Karpas-422 (cell line): ENCODE data around the gene KRT6A. TPM values are rescaled to one million over a fixed set of nuclear protein-coding genes. Genes with fewer than 3 reads are reported as not detected.
"Not testable (repeated sequence)": the region's sequence is repeated elsewhere in the genome, so short reads cannot be mapped to it uniquely, and the experiment has no call there.

Source experiments
- DNase-seq: peaks from one replicate; pipeline ENCODE4 v3.0.0-alpha.2; 2015
- H2AFZ ChIP-seq: fragments of 200-600 bp; sonication (generic); 2 replicates; pipeline ENCODE4 v1.6.1; 2014; ENCODE audit warnings: antibody characterized with exemption, low read length, mixed read lengths
- H3K27ac ChIP-seq: fragments of 200-600 bp; sonication (generic); 2 replicates; pipeline ENCODE4 v1.5.1; 2014; ENCODE audit warnings: mild to moderate bottlenecking, low read length, moderate library complexity
- H3K27me3 ChIP-seq: fragments of 200-600 bp; sonication (generic); 2 replicates; pipeline ENCODE4 v1.6.1; 2014; ENCODE audit warnings: low read length, mixed read lengths
- H3K36me3 ChIP-seq: fragments of 200-600 bp; sonication (generic); 2 replicates; pipeline ENCODE4 v1.6.1; 2014; ENCODE audit warnings: low read length, mixed read lengths; ENCODE audit not compliant: insufficient read depth
- H3K4me1 ChIP-seq: fragments of 200-600 bp; sonication (generic); 2 replicates; pipeline ENCODE4 v1.6.1; 2014; ENCODE audit warnings: mild to moderate bottlenecking, low read length, mixed read lengths
- H3K4me2 ChIP-seq: fragments of 200-600 bp; sonication (generic); 2 replicates; pipeline ENCODE4 v1.6.1; 2014; ENCODE audit warnings: low read length, low read depth, mild to moderate bottlenecking; ENCODE audit not compliant: poor library complexity, severe bottlenecking
- H3K4me3 ChIP-seq: fragments of 200-600 bp; sonication (generic); 2 replicates; pipeline ENCODE4 v1.5.1; 2014; ENCODE audit warnings: mild to moderate bottlenecking, antibody characterized with exemption, low read length, mixed read lengths
- H3K79me2 ChIP-seq: fragments of 200-600 bp; sonication (generic); 2 replicates; pipeline ENCODE4 v1.6.1; 2014; ENCODE audit warnings: mild to moderate bottlenecking, low read length, mixed read lengths
- H3K9ac ChIP-seq: fragments of 200-600 bp; sonication (generic); 2 replicates; pipeline ENCODE4 v1.6.0; 2014; ENCODE audit warnings: low read length
- H3K9me2 ChIP-seq: fragments of 200-600 bp; sonication (generic), shearing (Covaris generic); replicated peaks from 2 replicates; pipeline ENCODE4 v1.6.0; 2014; ENCODE audit warnings: mild to moderate bottlenecking, low read length, moderate library complexity; ENCODE audit not compliant: insufficient read depth
- H3K9me3 ChIP-seq: fragments of 300-700, 200-600 bp; sonication (generic); 2 replicates; pipeline ENCODE4 v1.6.1; 2014; ENCODE audit warnings: low read length, mixed read lengths
- H4K20me1 ChIP-seq: fragments of 200-600 bp; sonication (generic); 2 replicates; pipeline ENCODE4 v1.6.1; 2014; ENCODE audit warnings: mild to moderate bottlenecking, antibody characterized with exemption, low read length, low read depth; ENCODE audit not compliant: insufficient read depth
- total RNA-seq: library from RNA; depleted of rRNA; stranded (reverse); fragments of >200 nt; shearing (Covaris generic); gene quantifications from 2 replicates; pipeline ENCODE4 v1.2.3, GENCODE V29; 2014; ENCODE audit warnings: low replicate concordance

KRT6A gene
- total RNA-seq, 1 experiment from 2014 or later: not detected

DNA sequence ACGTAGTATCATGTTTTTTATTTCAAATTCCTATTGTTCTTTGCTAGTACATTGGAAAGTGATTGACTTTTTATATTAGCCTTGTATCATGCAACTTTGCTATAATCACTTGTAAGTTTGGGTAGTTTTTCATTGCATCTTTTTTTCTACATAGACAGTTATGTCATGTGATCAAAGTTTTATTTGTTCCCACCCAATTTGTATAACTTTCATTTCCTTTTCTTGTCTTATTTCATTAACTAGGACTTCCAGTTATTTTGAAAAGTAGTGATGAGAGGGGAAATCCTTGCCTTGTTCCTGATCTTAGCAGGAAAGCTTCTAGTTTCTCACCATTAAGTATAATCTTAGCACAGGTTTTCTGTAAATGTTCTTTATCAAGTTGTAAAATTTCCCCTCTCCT is 9.8 kb upstream of the KRT6A start:
- no peak overlapping the region for H3K4me2 ChIP-seq
- H3K4me1 ChIP-seq: no peaks in the 10 kb centered on the region
- no peaks in the 10 kb centered on the region for H4K20me1 ChIP-seq
- H3K9me2 ChIP-seq: no peaks in the 10 kb centered on the region
- H3K9ac ChIP-seq: no peak overlapping the region
- no peak overlapping the region for H2AFZ ChIP-seq
- no peak overlapping the region for H3K27ac ChIP-seq
- H3K4me3 ChIP-seq: no peak overlapping the region
- no peaks in the 10 kb centered on the region for H3K36me3 ChIP-seq
- H3K79me2 ChIP-seq: no peaks in the 10 kb centered on the region
- H3K9me3 ChIP-seq: no peaks in the 10 kb centered on the region
- DNase-seq: no peak
- no peaks in the 10 kb centered on the region for H3K27me3 ChIP-seq

- H4K20me1 ChIP-seq: no peaks in the 10 kb centered on the region
- no peak overlapping the region for H3K4me2 ChIP-seq
- H3K9me2 ChIP-seq: no peaks in the 10 kb centered on the region
- no peak overlapping the region for H3K4me3 ChIP-seq
- no peak for DNase-seq
- H3K27ac ChIP-seq: no peak overlapping the region
- peaks cover 6% of the 10 kb centered on the region for H3K4me1 ChIP-seq
- no peaks in the 10 kb centered on the region for H3K79me2 ChIP-seq
- H3K27me3 ChIP-seq: no peaks in the 10 kb centered on the region
- no peak overlapping the region for H2AFZ ChIP-seq
- H3K9me3 ChIP-seq: no peaks in the 10 kb centered on the region
- H3K9ac ChIP-seq: no peak overlapping the region
- no peaks in the 10 kb centered on the region for H3K36me3 ChIP-seq
Observed at GRCh38 chr12:52501490-52501889, 8.4 kb upstream of the KRT6A start.

DNA sequence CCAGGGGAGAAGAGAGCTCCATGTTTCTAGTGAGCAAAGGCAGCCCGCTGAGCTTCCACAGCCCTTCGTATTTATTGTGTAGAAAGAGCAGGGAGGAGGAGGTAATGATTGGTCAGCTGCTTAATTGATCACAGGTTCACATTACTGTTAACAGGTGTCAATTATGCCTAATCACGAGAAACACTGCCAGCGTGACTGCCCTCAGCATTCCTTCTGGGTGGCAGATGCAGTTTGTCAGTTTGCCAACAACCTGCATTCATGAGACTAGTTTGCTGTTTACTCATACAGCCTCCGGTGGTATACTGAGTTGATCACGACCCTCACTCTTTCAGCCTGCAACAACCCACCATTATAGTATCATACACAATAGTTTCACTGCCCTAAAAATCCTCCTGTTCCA is 7.5 kb upstream of the KRT6A start:
- not testable (repeated sequence) for H2AFZ ChIP-seq, H4K20me1 ChIP-seq

DNA sequence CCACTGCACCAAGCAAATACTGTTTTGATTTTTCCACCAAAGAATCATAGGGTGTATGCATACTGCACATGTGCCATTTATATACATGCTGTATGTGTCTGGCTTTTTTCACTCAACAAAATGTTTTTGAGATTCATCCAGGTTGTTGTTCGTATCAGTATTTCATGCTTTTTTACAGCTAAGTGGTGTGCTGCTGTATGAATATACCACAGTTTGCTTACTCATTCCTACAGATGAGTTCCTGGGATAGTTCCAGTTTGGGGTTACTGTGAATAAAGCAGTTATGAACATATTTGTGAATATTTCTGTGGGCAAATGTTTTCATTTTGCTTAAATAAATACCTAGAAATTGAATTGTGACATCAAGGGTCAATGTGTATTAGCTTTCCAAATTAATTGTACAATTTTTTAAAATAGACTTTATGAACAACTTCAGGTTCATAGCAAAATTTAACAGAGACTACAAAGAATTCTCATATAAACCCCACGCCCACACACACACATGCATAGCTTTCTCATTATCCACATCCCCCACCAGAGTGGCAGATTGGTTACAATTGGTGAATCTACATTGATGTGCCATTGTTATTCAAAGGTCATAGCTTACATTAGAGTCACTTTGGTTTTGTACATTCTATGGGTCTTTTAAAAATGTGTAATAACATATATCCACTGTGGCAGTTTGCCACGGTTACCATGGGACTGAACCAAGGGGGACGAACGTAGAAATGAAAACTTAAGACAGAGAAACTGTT is 6.9 kb upstream of the KRT6A start:
- H2AFZ ChIP-seq: no peak overlapping the region
- no peak overlapping the region for H3K27ac ChIP-seq
- H4K20me1 ChIP-seq: no peaks in the 10 kb centered on the region
- H3K4me1 ChIP-seq: peaks cover 21% of the 10 kb centered on the region
- H3K79me2 ChIP-seq: no peaks in the 10 kb centered on the region
- H3K9me2 ChIP-seq: no peaks in the 10 kb centered on the region
- no peak for DNase-seq
- H3K9me3 ChIP-seq: no peaks in the 10 kb centered on the region
- no peak overlapping the region for H3K4me3 ChIP-seq
- no peaks in the 10 kb centered on the region for H3K27me3 ChIP-seq
- no peak overlapping the region for H3K4me2 ChIP-seq
- H3K9ac ChIP-seq: no peak overlapping the region
- no peaks in the 10 kb centered on the region for H3K36me3 ChIP-seq

More for the DNA sequence above, 7.5 kb upstream of the KRT6A start:
- not testable (repeated sequence) for H3K9ac ChIP-seq, H3K27ac ChIP-seq, H3K9me3 ChIP-seq, DNase-seq, H3K4me2 ChIP-seq, H3K9me2 ChIP-seq, H3K36me3 ChIP-seq, H3K4me3 ChIP-seq, H3K79me2 ChIP-seq, H3K27me3 ChIP-seq
- peaks cover 16% of the 10 kb centered on the region for H3K4me1 ChIP-seq

- no peaks in the 10 kb centered on the region for H4K20me1 ChIP-seq
- H3K4me1 ChIP-seq: peaks cover 21% of the 10 kb centered on the region
- H3K79me2 ChIP-seq: no peaks in the 10 kb centered on the region
- H3K27me3 ChIP-seq: no peaks in the 10 kb centered on the region
- H3K27ac ChIP-seq: no peak overlapping the region
- no peak overlapping the region for H2AFZ ChIP-seq
- no peaks in the 10 kb centered on the region for H3K9me2 ChIP-seq
- no peak overlapping the region for H3K4me3 ChIP-seq
- H3K9me3 ChIP-seq: no peaks in the 10 kb centered on the region
- H3K9ac ChIP-seq: no peak overlapping the region
- no peak overlapping the region for H3K4me2 ChIP-seq
- DNase-seq: no peak
- H3K36me3 ChIP-seq: no peaks in the 10 kb centered on the region
Observed at GRCh38 chr12:52498946-52499345, 5.9 kb upstream of the KRT6A start.

- no peak overlapping the region for H2AFZ ChIP-seq
- no peak for DNase-seq
- no peak overlapping the region for H3K9ac ChIP-seq
- H3K4me3 ChIP-seq: no peak overlapping the region
- no peak overlapping the region for H3K4me2 ChIP-seq
- no peaks in the 10 kb centered on the region for H3K9me3 ChIP-seq
- H3K9me2 ChIP-seq: no peaks in the 10 kb centered on the region
- no peaks in the 10 kb centered on the region for H3K36me3 ChIP-seq
- peaks cover 21% of the 10 kb centered on the region for H3K4me1 ChIP-seq
- H4K20me1 ChIP-seq: no peaks in the 10 kb centered on the region
- H3K79me2 ChIP-seq: no peaks in the 10 kb centered on the region
- H3K27ac ChIP-seq: no peak overlapping the region
- no peaks in the 10 kb centered on the region for H3K27me3 ChIP-seq
Observed at GRCh38 chr12:52497975-52498374, 4.9 kb upstream of the KRT6A start.

DNA sequence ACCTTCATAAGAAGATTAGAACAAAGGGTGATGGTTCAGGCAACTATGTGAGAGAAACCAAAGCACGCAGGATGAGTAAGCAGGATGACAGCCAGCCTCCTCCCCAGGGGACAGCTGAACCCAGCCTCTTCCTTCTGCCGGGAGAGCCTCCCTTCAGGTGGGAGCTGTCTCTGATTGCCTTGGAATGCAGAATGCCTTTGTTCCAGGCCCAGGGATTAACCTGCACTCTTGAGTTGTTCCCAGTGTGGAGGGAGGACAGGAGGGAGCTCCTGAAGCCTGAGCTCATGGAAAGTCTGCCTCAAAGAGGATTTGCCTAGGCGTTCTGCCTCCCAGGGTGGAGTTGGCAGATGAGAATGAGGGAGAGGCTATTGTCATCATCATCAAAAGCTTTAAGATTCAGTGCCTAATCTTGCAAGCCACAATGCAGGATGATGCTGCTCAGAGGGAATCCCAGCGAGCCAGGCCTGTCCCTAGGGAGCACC is 3.6 kb upstream of the KRT6A start:
- no peaks in the 10 kb centered on the region for H3K36me3 ChIP-seq
- no peak overlapping the region for H3K4me3 ChIP-seq
- no peaks in the 10 kb centered on the region for H3K27me3 ChIP-seq
- no peaks in the 10 kb centered on the region for H3K9me3 ChIP-seq
- no peak overlapping the region for H3K9ac ChIP-seq
- H3K27ac ChIP-seq: no peak overlapping the region
- no peaks in the 10 kb centered on the region for H3K79me2 ChIP-seq
- no peak for DNase-seq
- no peak overlapping the region for H2AFZ ChIP-seq
- no peaks in the 10 kb centered on the region for H3K9me2 ChIP-seq
- H3K4me2 ChIP-seq: peak overlapping the region; percentile 26
- H3K4me1 ChIP-seq: peaks cover 21% of the 10 kb centered on the region
- no peaks in the 10 kb centered on the region for H4K20me1 ChIP-seq

DNA sequence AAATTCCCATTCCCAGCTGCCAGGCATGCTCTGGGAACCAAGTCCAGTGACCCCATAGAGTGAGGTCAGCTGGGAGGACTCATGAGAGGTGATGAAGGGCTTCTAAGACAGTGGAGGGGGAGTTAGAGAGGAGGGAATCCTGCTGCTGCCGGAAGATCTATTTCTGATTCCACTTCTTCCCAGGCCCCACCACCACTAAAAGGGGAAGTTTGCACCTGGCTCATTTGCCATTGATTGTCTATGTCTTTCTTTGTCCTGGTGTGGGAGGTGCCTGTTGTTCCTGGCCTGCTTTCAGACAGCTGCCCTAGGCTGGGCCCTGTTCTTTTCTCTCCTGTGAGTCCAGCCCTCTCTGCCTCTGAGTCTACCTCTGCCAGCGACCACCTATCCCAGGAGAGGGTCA is 3.0 kb upstream of the KRT6A start:
- H3K9ac ChIP-seq: no peak overlapping the region
- H3K4me3 ChIP-seq: no peak overlapping the region
- no peaks in the 10 kb centered on the region for H3K9me2 ChIP-seq
- H3K4me2 ChIP-seq: peak overlapping the region; percentile 26
- H3K36me3 ChIP-seq: no peaks in the 10 kb centered on the region
- H4K20me1 ChIP-seq: no peaks in the 10 kb centered on the region
- no peaks in the 10 kb centered on the region for H3K27me3 ChIP-seq
- no peak overlapping the region for H2AFZ ChIP-seq
- no peaks in the 10 kb centered on the region for H3K9me3 ChIP-seq
- peaks cover 21% of the 10 kb centered on the region for H3K4me1 ChIP-seq
- DNase-seq: no peak
- H3K27ac ChIP-seq: no peak overlapping the region
- H3K79me2 ChIP-seq: no peaks in the 10 kb centered on the region
